ENCODE data around the gene RHBDF1. TPM values are rescaled to one million over a fixed set of nuclear protein-coding genes. Genes with fewer than 3 reads are reported as not detected.
"Not testable (repeated sequence)": the region's sequence is repeated elsewhere in the genome, so short reads cannot be mapped to it uniquely, and the experiment has no call there.

The RHBDF1 gene
- total RNA-seq, 1 donor from 2014 or later: 33.0 TPM

GRCh38 chr16:35678-36305, 36.6 kb downstream of the RHBDF1 start:
- no peak for DNase-seq

GRCh38 chr16:35011-35677, 37.3 kb downstream of the RHBDF1 start:
- no peak for DNase-seq

GRCh38 chr16:34648-34987, 37.8 kb downstream of the RHBDF1 start:
- DNase-seq: no peak

- no peak for DNase-seq
Observed at GRCh38 chr16:33877-34647, 38.4 kb downstream of the RHBDF1 start.

- not testable (repeated sequence) for DNase-seq
Observed at GRCh38 chr16:33154-33876, 39.1 kb downstream of the RHBDF1 start.

- DNase-seq: not testable (repeated sequence)
Observed at GRCh38 chr16:30627-31026, 41.8 kb downstream of the RHBDF1 start.

- not testable (repeated sequence) for DNase-seq
Observed at GRCh38 chr16:25926-26348, 46.5 kb downstream of the RHBDF1 start.

GRCh38 chr16:24151-24550, 48.3 kb downstream of the RHBDF1 start:
- not testable (repeated sequence) for DNase-seq

- DNase-seq: not testable (repeated sequence)
Observed at GRCh38 chr16:20886-21285, 51.5 kb downstream of the RHBDF1 start.

- DNase-seq: not testable (repeated sequence)
Observed at GRCh38 chr16:17062-17765, 55.2 kb downstream of the RHBDF1 start.

GRCh38 chr16:10772-11171, 61.7 kb downstream of the RHBDF1 start:
- not testable (repeated sequence) for DNase-seq

- DNase-seq: no peak
Observed at GRCh38 chr16:9903-10665, 62.3 kb downstream of the RHBDF1 start.

Small RNAs within 50 kb of the gene (small RNA-seq; reads per million reads assigned to genes)
- gene MIR6859-4 (ENCODE audit: low replicate concordance) (not detected), gene Z69720.2 (ENCODE audit: low replicate concordance) (not detected)

Other genes with a start within 250 kb of the RHBDF1 start
- 4.5 TPM for gene POLR3K, start 19.0 kb downstream of the RHBDF1 start, total RNA-seq
- 13.0 TPM for gene SNRNP25, start 18.8 kb downstream of the RHBDF1 start, total RNA-seq
- gene MPG, start 5.6 kb upstream of the RHBDF1 start, total RNA-seq: 42.0 TPM
- gene NPRL3, start 66.0 kb upstream of the RHBDF1 start, total RNA-seq: 15.7 TPM
- gene HBZ, start 80.0 kb upstream of the RHBDF1 start, total RNA-seq: 6.7 TPM
- 19.6 TPM for gene HBM, start 93.3 kb upstream of the RHBDF1 start, total RNA-seq
- gene HBA2, start 100.2 kb upstream of the RHBDF1 start, total RNA-seq: 803 TPM
- gene HBA1, start 104.0 kb upstream of the RHBDF1 start, total RNA-seq: 357 TPM
- gene HBQ1, start 107.8 kb upstream of the RHBDF1 start, total RNA-seq: not detected
- gene LUC7L, start 156.8 kb upstream of the RHBDF1 start, total RNA-seq: 60.5 TPM
- 92.7 TPM for gene FAM234A, start 162.2 kb upstream of the RHBDF1 start, total RNA-seq
- 2.3 TPM for gene RGS11, start 203.3 kb upstream of the RHBDF1 start, total RNA-seq
- gene ARHGDIG, start 208.0 kb upstream of the RHBDF1 start, total RNA-seq: 1.7 TPM
- 2.7 TPM for gene PDIA2, start 210.5 kb upstream of the RHBDF1 start, total RNA-seq